BLaER1 (cell line): ENCODE results near the gene HCAR2.
A peak's percentile ranks its signal among the peaks of the same experiment; 100 is the strongest.
"Not testable (repeated sequence)": the region's sequence is repeated elsewhere in the genome, so short reads cannot be mapped to it uniquely, and the experiment has no call there.

Experiments
- H3K27ac ChIP-seq: shearing (Covaris generic); formaldehyde crosslinking; 2 replicates; pipeline ENCODE4 v1.8.1; 2022
- H3K27me3 ChIP-seq: shearing (Covaris generic); formaldehyde crosslinking; 2 replicates; pipeline ENCODE4 v1.8.1; 2022
- H3K36me3 ChIP-seq: shearing (Covaris generic); formaldehyde crosslinking; 2 replicates; pipeline ENCODE4 v1.8.1; 2022
- H3K4me1 ChIP-seq: shearing (Covaris generic); formaldehyde crosslinking; 2 replicates; pipeline ENCODE4 v1.8.1; 2022
- H3K4me2 ChIP-seq: shearing (Covaris generic); formaldehyde crosslinking; 2 replicates; pipeline ENCODE4 v1.8.1; 2022
- H3K4me3 ChIP-seq: shearing (Covaris generic); formaldehyde crosslinking; 2 replicates; pipeline ENCODE4 v1.8.1; 2022
- H3K9ac ChIP-seq: shearing (Covaris generic); formaldehyde crosslinking; 2 replicates; pipeline ENCODE4 v1.8.1; 2022
- H3K9me3 ChIP-seq: shearing (Covaris generic); formaldehyde crosslinking; 2 replicates; pipeline ENCODE4 v1.8.1; 2022
- H4K20me1 ChIP-seq: shearing (Covaris generic); formaldehyde crosslinking; 2 replicates; pipeline ENCODE4 v1.8.1; 2022
- Cebpa-rat ChIP-seq: shearing (Covaris generic); IDR thresholded peaks from 2 replicates; pipeline ENCODE4 v1.8.1; 2022

The HCAR2 gene

DNA sequence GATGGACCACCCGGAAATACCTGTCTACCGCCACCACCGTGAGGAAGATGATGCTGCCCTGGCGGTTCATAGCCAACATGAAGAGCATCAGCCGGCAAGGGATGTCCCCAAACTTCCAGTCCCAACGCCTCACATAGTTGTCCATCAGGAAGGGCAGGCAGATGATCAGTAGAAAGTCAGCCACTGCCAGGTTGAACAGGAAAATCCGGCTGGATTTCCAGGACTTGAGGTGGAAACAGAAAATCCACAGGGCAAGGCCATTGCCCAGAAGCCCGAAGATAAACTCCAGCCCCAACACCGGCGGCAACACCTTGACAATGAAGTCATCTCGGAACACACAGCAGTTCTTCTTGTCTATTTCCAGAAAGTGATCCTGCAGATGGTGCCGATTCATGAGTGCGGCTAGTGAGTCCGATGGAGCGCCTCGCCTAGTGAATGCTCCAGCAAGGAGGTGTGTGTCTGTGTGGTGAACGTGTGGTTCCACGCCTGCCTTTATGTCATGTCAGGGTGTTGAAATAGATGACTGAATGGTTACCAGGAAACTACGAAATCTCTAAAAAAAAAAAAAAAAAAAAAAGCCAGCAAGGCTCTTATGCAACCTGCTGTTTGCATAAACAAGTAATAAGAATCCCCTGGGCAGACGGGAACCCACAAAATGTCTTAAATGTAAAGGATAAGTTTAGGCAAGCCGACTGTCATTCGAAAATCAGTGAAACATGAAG lies at the start of gene HCAR2:
Gene HCAR2 (minus strand): TSS at position 468 of the 722 bp plus-strand sequence. CDS start 74 bp downstream, at position 394.
- not testable (repeated sequence) for H3K4me2 ChIP-seq

DNA sequence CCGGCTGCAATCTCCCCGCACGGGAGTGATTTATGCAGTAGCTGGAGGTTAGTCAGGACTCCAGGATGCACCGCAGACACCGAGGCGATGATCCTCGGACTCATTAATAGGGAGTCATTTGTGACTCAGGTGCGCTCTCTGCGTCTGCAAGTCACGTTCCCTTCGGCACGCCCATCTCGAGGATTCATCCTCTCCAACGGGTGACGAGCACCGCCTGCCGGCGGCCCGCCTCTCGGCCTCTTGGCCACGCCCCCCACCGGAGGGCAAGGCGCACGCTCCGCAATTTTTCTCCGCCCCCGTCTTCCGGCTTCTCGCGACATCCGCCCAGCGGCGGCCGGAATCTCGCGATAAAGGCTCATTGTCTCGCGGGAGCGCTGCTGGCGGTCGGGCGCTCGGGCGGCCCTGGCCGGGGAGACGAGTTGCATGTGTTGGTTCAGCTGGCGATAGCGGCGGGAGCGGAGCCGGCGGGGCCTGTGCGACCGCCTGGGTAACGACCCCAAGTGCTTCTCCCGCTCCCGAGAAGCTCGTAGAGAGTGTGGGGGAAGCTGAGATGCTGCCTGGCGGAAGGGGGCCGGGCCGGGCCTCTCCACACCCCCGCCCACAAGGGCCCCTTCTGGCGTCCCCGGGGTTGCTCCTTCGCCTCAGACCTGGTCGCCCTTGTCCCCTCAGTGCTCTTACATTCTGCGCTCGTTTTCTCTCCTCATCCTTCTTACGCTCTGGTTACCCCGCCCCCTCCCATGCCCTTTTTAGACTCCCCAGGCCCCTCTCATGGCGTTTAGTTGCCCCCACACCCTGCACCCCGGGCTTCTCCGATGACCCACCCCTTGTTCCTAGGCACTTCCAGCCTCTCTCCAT lies 49.5 kb upstream of the HCAR2 start, which contains the start of gene DENR:
Gene DENR (plus strand): TSS at position 361 of the 855 bp plus-strand sequence. CDS start 878 bp downstream, outside the sequence.
- TF ChIP-seq Cebpa-rat, result no peak
- peaks cover 18% of the 10 kb centered on the region for H3K4me1 ChIP-seq
- H3K36me3 ChIP-seq, result peaks cover 38% of the 10 kb centered on the region
- H4K20me1 ChIP-seq, result peaks cover 24% of the 10 kb centered on the region; the same call in 1 of the 2 replicates
- H3K27ac ChIP-seq, result peak within 1 kb of the TSS; percentile 97
- peak within 1 kb of the TSS; percentile 99 for H3K9ac ChIP-seq
- H3K4me2 ChIP-seq, result peak within 1 kb of the TSS; percentile 82
- H3K4me3 ChIP-seq, result peak within 1 kb of the TSS; percentile 93
- no peaks in the 10 kb centered on the region for H3K9me3 ChIP-seq
- H3K27me3 ChIP-seq, result no peaks in the 10 kb centered on the region

More for the DNA sequence above, at the start of gene HCAR2:
- not testable (repeated sequence) for H3K9me3 ChIP-seq, H3K4me1 ChIP-seq, H3K9ac ChIP-seq, H4K20me1 ChIP-seq, H3K4me3 ChIP-seq, H3K27ac ChIP-seq, H3K36me3 ChIP-seq, H3K27me3 ChIP-seq

DNA sequence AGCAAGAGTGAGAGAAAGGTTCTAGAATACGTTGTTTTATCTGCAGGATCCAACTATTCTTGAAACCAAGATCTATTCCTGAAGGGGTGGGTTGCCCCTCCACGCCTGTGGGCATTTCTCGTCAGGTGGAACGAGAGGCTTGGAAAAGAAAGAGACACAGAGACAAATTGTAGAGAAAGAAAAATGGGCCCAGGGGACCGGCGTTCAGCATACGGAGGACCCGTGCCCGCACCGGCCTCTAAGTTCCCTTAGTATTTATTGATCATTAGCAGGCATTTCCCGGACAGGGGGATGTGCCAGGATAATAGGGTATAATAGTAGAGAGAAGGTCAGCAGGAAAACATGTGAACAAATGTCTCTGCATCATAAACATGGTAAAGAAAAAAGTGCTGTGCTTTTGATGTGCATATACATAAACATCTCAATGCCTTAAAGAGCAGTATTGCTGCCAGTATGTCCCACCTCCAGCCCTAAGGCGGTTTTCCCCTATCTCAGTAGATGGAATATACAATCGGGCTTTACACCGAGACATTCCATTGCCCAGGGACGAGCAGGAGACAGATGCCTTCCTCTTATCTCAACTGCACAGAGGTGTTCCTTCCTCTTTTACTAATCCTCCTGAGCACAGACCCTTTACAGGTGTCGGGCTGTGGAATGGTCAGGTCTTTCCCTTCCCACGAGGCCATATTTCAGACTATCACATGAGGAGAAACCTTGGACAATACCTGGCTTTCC lies 47.8 kb upstream of the HCAR2 start:
- H3K9me3 ChIP-seq, H3K4me3 ChIP-seq, H3K4me2 ChIP-seq, H3K27me3 ChIP-seq, H4K20me1 ChIP-seq, H3K9ac ChIP-seq, H3K27ac ChIP-seq: not testable (repeated sequence)
- H3K36me3 ChIP-seq, result peaks cover 21% of the 10 kb centered on the region
- peaks cover 18% of the 10 kb centered on the region for H3K4me1 ChIP-seq

DNA sequence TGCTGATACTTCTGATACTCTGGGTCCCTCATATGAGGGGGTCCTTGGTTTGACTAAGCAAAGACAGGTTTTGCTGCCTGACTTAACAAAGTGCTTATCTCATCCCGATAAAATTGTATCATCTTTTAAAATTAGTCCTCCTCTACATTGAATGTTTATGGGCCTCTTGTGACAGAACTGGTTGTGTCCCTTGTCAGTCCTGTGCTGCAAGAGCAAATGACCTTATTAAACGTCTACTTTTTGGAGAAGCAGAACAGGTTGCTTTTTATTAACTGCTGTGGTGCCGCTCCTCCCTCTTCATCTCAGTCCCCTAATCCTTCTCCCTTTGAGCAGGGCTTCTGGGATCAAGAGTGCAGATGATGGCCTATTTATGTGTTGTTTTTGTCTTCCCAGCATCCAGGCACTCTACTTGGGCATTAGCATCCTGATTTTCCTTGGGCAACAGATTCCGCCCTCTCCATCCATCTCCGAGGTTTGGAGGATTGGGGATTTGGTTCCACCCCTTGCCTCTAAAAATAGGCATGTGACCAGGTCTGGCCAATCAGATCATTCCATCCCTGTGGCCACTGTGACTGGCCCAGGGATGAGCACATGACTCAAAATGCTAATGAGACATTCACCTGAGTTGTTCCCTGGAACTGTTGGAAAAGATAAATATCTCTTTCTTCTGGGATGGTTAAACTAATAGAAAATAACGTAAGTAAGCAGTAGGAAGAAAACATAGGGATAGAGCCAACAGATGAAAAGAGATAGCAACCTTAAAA lies 46.6 kb upstream of the HCAR2 start:
- 0 out of 2 replicates have a peak, but pooled peaks cover 4% of the 10 kb centered on the region for H4K20me1 ChIP-seq
- TF ChIP-seq Cebpa-rat, result no peak
- H3K9ac ChIP-seq, result no peak overlapping the region
- no peaks in the 10 kb centered on the region for H3K9me3 ChIP-seq
- H3K27me3 ChIP-seq, result no peaks in the 10 kb centered on the region
- no peak overlapping the region for H3K27ac ChIP-seq
- H3K4me2 ChIP-seq, result no peak overlapping the region
- H3K36me3 ChIP-seq, result peaks cover 9% of the 10 kb centered on the region
- H3K4me1 ChIP-seq, result peaks cover 18% of the 10 kb centered on the region
- no peak overlapping the region for H3K4me3 ChIP-seq

DNA sequence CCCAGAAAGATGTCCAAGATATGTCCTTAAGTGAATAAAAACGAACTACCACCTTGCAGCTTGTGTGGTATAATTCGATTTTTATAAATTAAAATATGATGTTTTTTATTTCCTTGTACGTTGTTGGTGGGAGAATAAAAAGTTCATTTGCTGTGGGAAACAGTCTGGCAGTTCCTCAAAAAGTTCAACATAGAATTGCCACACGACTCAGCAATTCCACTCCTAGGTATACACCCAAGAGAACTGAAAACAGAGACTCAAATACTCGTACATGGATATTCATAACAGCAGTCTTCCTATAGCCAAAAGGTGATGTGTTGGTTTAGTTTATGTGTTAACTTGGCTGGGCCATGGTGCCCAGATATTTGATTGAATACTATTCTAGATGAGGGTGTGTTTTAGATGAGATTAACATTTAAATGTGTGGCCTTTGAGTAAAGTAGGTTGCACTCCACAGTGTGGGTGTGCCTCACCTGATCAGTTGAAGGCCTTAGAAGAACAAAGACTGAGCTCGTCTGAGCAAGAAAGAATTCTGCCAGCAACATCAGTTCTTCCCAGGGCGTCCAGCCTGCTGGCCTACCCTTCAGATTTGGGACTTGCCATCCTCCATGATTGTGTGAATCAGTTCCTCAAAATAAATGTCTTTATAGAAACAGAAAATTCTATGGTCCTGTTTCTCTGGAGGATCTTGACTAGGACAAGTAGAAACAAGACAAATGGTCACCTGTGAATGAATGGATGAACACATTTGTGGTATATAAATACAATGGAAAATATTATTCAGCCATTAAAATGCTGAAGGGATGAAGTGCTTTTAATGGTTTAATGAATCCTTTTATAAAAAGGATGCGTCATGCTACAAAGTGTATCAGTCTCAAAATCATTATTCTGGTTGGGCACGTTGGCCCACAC lies 44.3 kb upstream of the HCAR2 start:
- TF ChIP-seq Cebpa-rat, result no peak
- Histone ChIP-seq H3K4me2 (no peak overlapping the region), H3K9me3 (no peaks in the 10 kb centered on the region), H3K27ac (no peak overlapping the region), H3K4me3 (no peak overlapping the region), H4K20me1 (no peaks in the 10 kb centered on the region), H3K4me1 (peaks cover 12% of the 10 kb centered on the region; the same call in 1 of the 2 replicates), H3K36me3 (no peaks in the 10 kb centered on the region), H3K27me3 (no peaks in the 10 kb centered on the region), H3K9ac (no peak overlapping the region)

DNA sequence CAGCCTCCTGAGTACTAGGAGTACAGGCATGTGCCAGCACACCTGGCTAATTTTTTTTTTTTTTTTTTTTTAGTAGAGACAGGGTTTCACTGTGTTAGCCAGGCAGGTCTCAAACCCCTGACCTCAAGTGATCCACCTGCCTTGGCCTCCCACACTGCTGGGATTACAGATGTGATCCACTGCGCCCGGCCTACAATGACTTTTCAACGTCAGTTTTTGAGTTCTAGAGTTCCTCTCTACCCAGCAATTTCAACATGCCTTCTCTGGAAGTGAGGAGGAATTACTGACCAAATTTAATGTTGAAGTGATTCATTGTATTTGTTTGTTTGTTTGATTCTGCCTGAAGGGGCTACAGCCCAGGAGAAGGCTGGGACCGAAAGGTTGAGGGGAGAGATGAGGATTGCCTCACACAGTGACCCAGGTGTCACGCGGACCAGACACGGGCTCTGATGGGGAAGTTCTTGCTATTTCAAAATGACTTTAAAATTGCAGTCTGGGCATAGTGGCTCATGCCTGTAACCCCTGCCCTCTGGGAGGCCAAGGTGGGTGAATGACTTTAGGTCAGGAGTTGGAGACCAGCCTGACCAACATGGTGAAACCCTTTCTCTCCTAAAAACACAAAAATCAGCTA lies 40.9 kb upstream of the HCAR2 start:
- TF ChIP-seq Cebpa-rat, result no peak
- no peak overlapping the region for H3K9ac ChIP-seq
- no peaks in the 10 kb centered on the region for H4K20me1 ChIP-seq
- no peak overlapping the region for H3K4me2 ChIP-seq
- H3K36me3 ChIP-seq, result no peaks in the 10 kb centered on the region
- no peaks in the 10 kb centered on the region for H3K9me3 ChIP-seq
- no peak overlapping the region for H3K27ac ChIP-seq
- 0 out of 2 replicates have a peak, but pooled peaks cover 8% of the 10 kb centered on the region for H3K4me1 ChIP-seq
- no peak overlapping the region for H3K4me3 ChIP-seq
- H3K27me3 ChIP-seq, result no peaks in the 10 kb centered on the region

DNA sequence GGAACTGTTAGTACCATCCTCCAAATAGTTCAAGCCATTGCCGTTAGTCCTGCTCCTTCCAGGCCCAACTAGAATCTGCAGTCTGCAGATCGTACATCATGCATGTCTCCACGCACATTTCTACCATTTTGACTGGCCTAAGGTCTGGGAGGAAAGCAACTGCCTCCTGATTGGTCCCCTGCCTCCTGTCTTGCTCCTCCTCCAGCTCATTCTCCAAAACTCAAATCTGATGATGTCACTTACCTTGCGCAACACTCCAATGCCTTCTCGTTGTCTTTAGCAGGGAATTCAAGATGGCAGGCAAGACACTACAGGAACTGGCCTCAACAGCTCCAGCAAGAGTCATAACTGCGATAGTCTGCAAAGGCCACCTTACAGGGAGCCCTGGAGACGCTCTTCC lies 37.2 kb upstream of the HCAR2 start:
- Histone ChIP-seq H3K4me1 (peaks cover 16% of the 10 kb centered on the region), H3K9me3 (no peaks in the 10 kb centered on the region), H4K20me1 (no peaks in the 10 kb centered on the region), H3K4me3 (no peak overlapping the region), H3K9ac (no peak overlapping the region), H3K27ac (no peak overlapping the region), H3K27me3 (no peaks in the 10 kb centered on the region), H3K36me3 (no peaks in the 10 kb centered on the region), H3K4me2 (no peak overlapping the region)
- peak; percentile 60; the same call in 1 of the 2 replicates for TF ChIP-seq Cebpa-rat

DNA sequence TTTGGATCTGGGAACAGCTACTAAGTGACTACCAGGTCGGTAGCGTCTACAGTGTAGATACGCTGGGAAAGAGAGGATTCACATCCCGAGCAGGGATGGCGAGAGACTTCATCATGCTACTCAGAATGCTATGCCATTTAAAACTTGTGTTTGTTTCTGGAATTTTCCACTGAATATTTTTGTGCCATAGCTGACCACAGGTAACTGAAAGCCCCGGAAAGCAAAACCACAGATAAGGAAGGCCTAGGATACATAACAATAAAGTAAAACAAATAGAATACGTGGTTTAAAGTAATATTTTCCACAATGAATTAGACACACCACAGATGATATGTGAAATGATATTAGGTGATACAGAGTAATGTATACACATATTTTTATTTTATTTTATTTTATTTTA lies 35.4 kb upstream of the HCAR2 start:
- Histone ChIP-seq H3K27ac (0 out of 2 replicates have a peak overlapping the region, but pooled peaks have one; percentile 22), H3K4me2 (peak overlapping the region; percentile 50), H3K36me3 (no peaks in the 10 kb centered on the region), H3K9me3 (no peaks in the 10 kb centered on the region), H3K27me3 (no peaks in the 10 kb centered on the region), H3K4me1 (peaks cover 25% of the 10 kb centered on the region), H3K4me3 (no peak overlapping the region), H3K9ac (0 out of 2 replicates have a peak overlapping the region, but pooled peaks have one; percentile 35), H4K20me1 (no peaks in the 10 kb centered on the region)
- TF ChIP-seq Cebpa-rat, result no peak
